GM23248 (cell line): ENCODE results near the gene CORO2B.

ENCODE experiments used
- EZH2 ChIP-seq: fragments of 200-600 bp; sonication (generic); IDR thresholded peaks from 2 replicates; pipeline ENCODE4 v1.6.1; 2018; ENCODE audit warnings: antibody characterized with exemption, mild to moderate bottlenecking; ENCODE audit not compliant: insufficient read depth, poor library complexity, severe bottlenecking
- EZH2phosphoT487 ChIP-seq: fragments of 200-600 bp; sonication (generic); IDR thresholded peaks from 2 replicates; pipeline ENCODE4 v1.6.1; 2018; ENCODE audit warnings: antibody characterized with exemption, moderate library complexity, mild to moderate bottlenecking, low read depth; ENCODE audit not compliant: insufficient read depth

DNA sequence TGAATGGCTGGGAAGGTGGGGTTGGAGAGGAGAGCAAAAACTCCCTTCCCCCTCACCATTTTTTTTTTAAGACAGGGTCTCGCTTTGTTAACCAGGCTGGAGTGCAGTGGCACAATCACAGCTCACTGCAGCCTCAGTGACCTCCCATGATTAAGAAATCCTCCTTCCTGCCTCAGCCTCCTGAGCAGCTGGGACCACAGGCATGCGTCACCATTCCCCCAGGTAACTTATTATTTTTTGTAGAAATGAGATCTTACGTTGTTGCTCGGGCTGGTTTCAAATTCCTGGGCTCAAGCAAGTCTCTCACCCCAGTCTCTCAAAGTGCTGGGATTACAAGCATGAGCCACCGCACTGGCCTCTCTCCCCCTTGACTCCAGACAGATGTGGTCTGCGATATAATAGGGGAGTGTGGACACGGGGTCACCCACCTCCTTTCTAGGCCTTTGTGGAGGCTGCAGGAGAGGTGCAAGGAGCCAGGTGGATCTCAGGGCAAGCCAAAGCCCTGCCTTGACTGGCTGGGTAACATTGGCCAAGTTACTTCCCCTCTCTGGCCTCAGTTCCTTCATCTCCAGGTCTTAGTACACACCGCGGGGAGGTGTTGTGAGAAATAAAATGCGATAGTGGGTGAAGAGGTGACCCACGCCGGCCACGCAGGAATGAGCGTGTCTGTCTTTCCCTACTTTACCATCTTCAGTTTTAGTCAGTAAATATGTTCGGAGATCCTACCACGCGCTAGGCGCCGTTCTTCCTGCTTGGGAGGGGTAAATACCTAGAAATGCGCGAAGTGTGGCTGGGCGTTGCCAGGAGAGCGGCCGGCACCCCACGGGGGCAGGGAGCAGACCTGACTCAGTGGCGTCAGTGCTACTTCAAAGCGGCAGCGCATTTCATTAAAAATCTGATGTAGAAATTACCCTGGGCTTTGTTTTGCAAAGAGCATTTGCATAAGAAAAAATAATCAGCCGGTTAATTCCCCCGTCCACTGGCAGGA, 20.2 kb upstream of the CORO2B start:
- TF ChIP-seq EZH2, result no peak
- TF ChIP-seq EZH2phosphoT487, result no peak
